Type B pancreatic cell (in vitro differentiated cells): ENCODE data around the gene SMYD3. TPM values are rescaled to one million over a fixed set of nuclear protein-coding genes. Genes with fewer than 3 reads are reported as not detected.

Source experiments
- DNase-seq: peaks from one replicate; pipeline ENCODE4 v3.0.0; 2021; ENCODE audit warnings: mixed read lengths; ENCODE audit not compliant: unreplicated experiment; ENCODE audit errors: extremely low spot score
- H3K27ac Mint-ChIP-seq: 2 replicates; pipeline ENCODE4 v1.8.0; 2021; ENCODE audit warnings: mild to moderate bottlenecking, mixed read lengths
- H3K27me3 Mint-ChIP-seq: 2 replicates; pipeline ENCODE4 v1.8.0; 2021; ENCODE audit warnings: mixed read lengths
- H3K36me3 Mint-ChIP-seq: 2 replicates; pipeline ENCODE4 v1.8.0; 2021; ENCODE audit warnings: mixed read lengths
- H3K4me1 Mint-ChIP-seq: one replicate; pipeline ENCODE4 v1.8.0; 2021; ENCODE audit warnings: mixed read lengths; ENCODE audit not compliant: unreplicated experiment
- H3K4me3 Mint-ChIP-seq: 2 replicates; pipeline ENCODE4 v1.8.0; 2021; ENCODE audit warnings: mild to moderate bottlenecking, mixed read lengths
- H3K9me3 Mint-ChIP-seq: 2 replicates; pipeline ENCODE4 v1.8.0; 2021; ENCODE audit warnings: mixed read lengths
- total RNA-seq: library from RNA; stranded (reverse); gene quantifications from 2 replicates; pipeline ENCODE4 v1.2.1, GENCODE V29; 2021; ENCODE audit warnings: low replicate concordance
- TF ChIP-seq, protein P1 (sequence below): fragments of 200-600 bp; sonication (generic); conservative IDR thresholded peaks from 2 replicates; pipeline ENCODE4 v1.5.0; 2021; ENCODE audit warnings: antibody characterized with exemption, mild to moderate bottlenecking

Gene SMYD3
- total RNA-seq, 1 donor from 2014 or later, result 19.4 TPM

DNA sequence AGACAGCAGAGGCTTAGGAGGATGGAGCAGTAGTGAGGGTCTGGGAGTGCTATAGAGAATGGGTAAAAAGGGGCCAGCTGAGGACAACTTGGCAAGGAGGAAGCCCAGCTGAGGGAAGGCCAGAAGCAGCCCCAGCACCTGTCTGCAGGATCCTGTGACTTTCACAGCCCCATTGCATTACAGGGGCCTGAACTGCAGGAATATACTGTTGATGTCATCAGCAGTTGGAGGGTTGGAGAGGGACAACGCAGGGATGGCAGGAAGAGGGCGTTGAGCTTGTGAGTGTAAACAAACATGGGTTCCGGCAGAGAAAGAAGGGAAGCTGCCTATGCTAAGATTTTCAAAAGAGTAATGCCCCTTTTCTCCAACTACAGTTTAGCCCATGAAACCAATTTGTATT is 628.5 kb downstream of the SMYD3 start:
- DNase-seq, result no peak
- H3K27ac Mint-ChIP-seq, result no peak overlapping the region
- H3K4me3 Mint-ChIP-seq, result no peak overlapping the region
- H3K9me3 Mint-ChIP-seq, result no peaks in the 10 kb centered on the region
- H3K4me1 Mint-ChIP-seq, result peaks cover 25% of the 10 kb centered on the region
- H3K36me3 Mint-ChIP-seq, result peaks cover 4% of the 10 kb centered on the region
- no peaks in the 10 kb centered on the region for H3K27me3 Mint-ChIP-seq
- TF ChIP-seq, protein P1, sequence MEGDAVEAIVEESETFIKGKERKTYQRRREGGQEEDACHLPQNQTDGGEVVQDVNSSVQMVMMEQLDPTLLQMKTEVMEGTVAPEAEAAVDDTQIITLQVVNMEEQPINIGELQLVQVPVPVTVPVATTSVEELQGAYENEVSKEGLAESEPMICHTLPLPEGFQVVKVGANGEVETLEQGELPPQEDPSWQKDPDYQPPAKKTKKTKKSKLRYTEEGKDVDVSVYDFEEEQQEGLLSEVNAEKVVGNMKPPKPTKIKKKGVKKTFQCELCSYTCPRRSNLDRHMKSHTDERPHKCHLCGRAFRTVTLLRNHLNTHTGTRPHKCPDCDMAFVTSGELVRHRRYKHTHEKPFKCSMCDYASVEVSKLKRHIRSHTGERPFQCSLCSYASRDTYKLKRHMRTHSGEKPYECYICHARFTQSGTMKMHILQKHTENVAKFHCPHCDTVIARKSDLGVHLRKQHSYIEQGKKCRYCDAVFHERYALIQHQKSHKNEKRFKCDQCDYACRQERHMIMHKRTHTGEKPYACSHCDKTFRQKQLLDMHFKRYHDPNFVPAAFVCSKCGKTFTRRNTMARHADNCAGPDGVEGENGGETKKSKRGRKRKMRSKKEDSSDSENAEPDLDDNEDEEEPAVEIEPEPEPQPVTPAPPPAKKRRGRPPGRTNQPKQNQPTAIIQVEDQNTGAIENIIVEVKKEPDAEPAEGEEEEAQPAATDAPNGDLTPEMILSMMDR, result no peak

DNA sequence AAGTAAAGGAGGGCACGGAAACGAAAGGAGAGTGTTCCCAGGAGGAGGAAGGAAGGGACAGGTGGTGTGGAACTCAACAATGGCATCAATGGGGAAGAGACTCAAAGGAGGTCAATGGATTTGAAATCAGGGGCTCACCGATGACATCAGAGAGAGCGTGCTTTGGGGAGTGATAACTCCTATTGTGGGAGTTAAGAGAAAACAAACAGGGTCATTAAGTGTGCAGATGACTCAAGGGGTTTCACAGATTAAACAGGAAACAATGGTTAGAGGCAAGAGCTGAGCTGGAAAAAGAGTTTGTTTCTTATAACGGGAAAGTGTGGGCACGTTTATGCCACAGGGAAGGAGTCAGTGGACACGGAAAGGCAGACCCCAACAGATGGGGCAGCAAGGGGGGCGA is 629.1 kb downstream of the SMYD3 start:
- no peak for DNase-seq
- Mint-ChIP-seq H3K27me3 (no peaks in the 10 kb centered on the region), H3K4me1 (peaks cover 25% of the 10 kb centered on the region), H3K27ac (no peak overlapping the region), H3K9me3 (no peaks in the 10 kb centered on the region), H3K4me3 (no peak overlapping the region), H3K36me3 (peaks cover 4% of the 10 kb centered on the region)
- TF ChIP-seq, protein P1, result no peak

DNA sequence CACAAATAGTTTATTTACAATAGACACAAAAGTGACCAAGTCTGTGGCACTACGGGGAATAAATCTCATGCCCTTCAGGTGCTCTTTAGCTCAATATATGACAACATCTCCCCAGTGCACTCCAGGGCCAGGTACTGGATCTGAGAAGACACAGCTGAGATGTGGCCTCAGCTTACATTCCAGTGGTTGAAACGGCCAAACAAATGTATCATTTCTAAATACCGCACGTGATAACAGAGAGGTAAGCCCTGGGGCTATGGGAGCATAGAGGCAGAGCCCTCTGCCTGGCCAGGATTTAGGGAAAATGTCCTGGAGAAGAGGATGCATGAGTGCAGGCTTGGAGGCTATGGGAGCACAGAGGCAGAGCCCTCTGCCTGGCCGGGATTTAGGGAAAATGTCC is 630.5 kb downstream of the SMYD3 start:
- no peak for DNase-seq
- peaks cover 26% of the 10 kb centered on the region for H3K4me1 Mint-ChIP-seq
- peaks cover 3% of the 10 kb centered on the region for H3K36me3 Mint-ChIP-seq
- H3K27me3 Mint-ChIP-seq, result no peaks in the 10 kb centered on the region
- H3K9me3 Mint-ChIP-seq, result no peaks in the 10 kb centered on the region
- no peak overlapping the region for H3K4me3 Mint-ChIP-seq
- H3K27ac Mint-ChIP-seq, result no peak overlapping the region
- TF ChIP-seq, protein P1, result no peak

DNA sequence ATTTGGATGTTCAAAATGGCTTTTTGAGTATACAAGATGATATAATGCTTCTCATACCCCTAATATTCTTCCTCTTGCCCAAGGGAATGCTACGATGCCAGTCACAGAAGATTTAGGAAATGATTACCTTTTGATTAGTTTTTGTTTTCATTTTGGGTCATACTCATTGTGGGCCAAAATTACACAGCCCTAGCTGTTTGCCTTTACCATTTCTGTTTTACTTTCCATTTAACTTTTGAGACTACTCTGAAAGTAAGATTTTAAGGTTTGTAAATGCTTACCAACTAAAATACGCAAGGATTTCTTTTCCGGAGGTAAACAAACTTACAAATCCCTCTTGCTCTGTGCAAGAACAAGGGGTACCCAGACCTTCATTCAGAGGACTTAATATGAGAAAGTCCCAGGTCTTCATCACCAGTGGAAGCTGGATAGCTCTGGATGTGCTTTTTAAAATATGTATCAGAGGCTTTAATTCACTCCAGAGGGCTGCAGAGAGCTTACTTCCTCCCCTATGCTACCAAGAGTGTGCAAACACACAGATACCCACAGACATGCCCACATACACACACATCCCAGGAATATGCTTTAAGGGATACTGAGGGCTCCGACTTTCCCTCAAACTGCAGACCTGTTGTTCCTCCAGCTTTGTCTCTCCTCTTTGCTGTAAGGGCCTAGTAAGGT is 631.4 kb downstream of the SMYD3 start:
- Mint-ChIP-seq H3K36me3 (no peaks in the 10 kb centered on the region), H3K4me3 (no peak overlapping the region), H3K9me3 (no peaks in the 10 kb centered on the region), H3K4me1 (peaks cover 35% of the 10 kb centered on the region), H3K27me3 (no peaks in the 10 kb centered on the region), H3K27ac (no peak overlapping the region)
- TF ChIP-seq, protein P1, result no peak
- no peak for DNase-seq

DNA sequence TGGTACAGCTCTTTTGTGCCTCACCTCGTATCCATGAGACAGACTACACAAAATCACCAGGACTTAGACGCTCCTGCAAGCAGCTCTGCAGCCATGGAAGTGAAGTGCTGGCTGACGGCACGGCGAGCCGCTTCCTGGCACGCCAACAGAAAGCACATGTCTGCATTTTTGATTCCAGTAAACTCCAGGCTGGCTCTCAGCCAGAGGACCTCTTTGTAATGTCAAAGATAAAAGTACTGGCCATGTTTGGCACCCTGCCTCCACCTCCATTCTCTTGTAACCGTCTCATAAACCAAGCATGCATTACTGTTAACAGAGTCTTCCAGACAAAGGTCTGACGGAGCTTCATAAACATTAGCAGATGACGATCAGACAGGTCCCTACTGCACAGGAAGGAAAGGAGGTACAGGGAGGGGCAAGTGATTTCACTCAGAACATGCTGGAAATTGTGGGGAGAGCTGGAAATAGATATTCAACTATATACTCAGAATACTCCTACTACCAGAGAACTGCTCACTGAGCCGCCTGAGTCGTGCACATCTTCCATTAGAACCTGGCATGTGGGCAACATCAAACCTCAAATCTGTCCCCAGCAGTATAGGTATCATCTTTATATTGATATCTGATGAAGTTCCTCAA is 632.0 kb downstream of the SMYD3 start:
- H3K27me3 Mint-ChIP-seq, result no peaks in the 10 kb centered on the region
- H3K4me1 Mint-ChIP-seq, result peaks cover 39% of the 10 kb centered on the region
- TF ChIP-seq, protein P1, result no peak
- DNase-seq, result no peak
- peak overlapping the region; percentile 28 for H3K27ac Mint-ChIP-seq
- no peak overlapping the region for H3K4me3 Mint-ChIP-seq
- no peaks in the 10 kb centered on the region for H3K9me3 Mint-ChIP-seq
- peaks cover 1% of the 10 kb centered on the region for H3K36me3 Mint-ChIP-seq
